Esophagus squamous epithelium (tissue), 4 donors: Measurements from ENCODE around the gene HERC2.

Source experiments
- CTCF ChIP-seq, 6 experiments: fragments of 450-650 bp in 4 of 6; fragments of 200-600 bp in 2 of 6; sonication (generic) in 2 of 6; IDR thresholded peaks; one replicate each; pipeline ENCODE4 v1.5.1; 2016 to 2019; ENCODE audit warnings: antibody characterized with exemption in 6 of 6, mild to moderate bottlenecking in 4 of 6, moderate library complexity in 4 of 6
- POLR2A ChIP-seq, 4 donors: fragments of 450-650 bp; IDR thresholded peaks; one replicate each; pipeline ENCODE4 v1.6.1; 2017; ENCODE audit warnings: antibody characterized with exemption in 4 of 4, mild to moderate bottlenecking in 4 of 4, moderate library complexity in 3 of 4

DNA sequence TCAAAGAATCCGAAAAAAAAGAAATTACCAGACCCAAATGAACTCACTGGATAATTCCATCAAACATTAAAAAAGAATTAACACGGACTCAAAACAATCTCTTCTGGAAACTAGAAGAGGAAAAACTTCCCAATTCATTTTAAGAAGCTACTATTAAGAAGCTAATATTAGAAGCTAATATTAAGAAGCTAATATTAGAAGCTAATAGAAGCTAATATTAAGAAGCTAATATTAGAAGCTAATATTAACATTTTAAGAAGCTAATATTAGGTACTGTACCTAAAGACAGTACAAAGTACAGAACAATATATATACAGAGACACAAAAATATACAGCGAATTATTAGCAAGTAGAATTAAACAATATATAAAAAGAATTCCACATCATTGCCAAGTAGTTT lies 35.9 kb downstream of the HERC2 start:
- TF ChIP-seq POLR2A (IDR thresholded peaks at IDR 0.05) (no peak), CTCF (IDR thresholded peaks at IDR 0.05) (no peak)
